NCI-H146 (cell line): ENCODE data around the gene STRIP1.

Experiments used
- DNase-seq: peaks from one replicate; lab custom pipeline; 2025; lab: John Stamatoyannopoulos, UW

Gene STRIP1

GRCh38 chr1:110034451-110035235, at the start of gene STRIP1:
TSS of gene STRIP1 (plus strand) at chr1:110034624. CDS start at chr1:110034638, 14 bp downstream.
- DNase-seq, result peak; percentile 94

- DNase-seq, result no peak
Measured at GRCh38 chr1:109985247-109986053, 49.0 kb upstream of the STRIP1 start.

- no peak for DNase-seq
Measured at GRCh38 chr1:109986054-109986444, 48.4 kb upstream of the STRIP1 start.

- DNase-seq, result no peak
Measured at GRCh38 chr1:109988349-109988914, 46.0 kb upstream of the STRIP1 start.

- DNase-seq, result no peak
Measured at GRCh38 chr1:109989506-109990301, 44.7 kb upstream of the STRIP1 start.

- no peak for DNase-seq
Measured at GRCh38 chr1:109990302-109990653, 44.1 kb upstream of the STRIP1 start.

GRCh38 chr1:109991400-109991925, 43.0 kb upstream of the STRIP1 start:
- no peak for DNase-seq

- no peak for DNase-seq
Measured at GRCh38 chr1:109993885-109994284, 40.5 kb upstream of the STRIP1 start.

- DNase-seq, result no peak
Measured at GRCh38 chr1:109994654-109995053, 39.8 kb upstream of the STRIP1 start.

- DNase-seq, result no peak
Measured at GRCh38 chr1:109995536-109995935, 38.9 kb upstream of the STRIP1 start.

GRCh38 chr1:109996476-109996875, 37.9 kb upstream of the STRIP1 start:
- no peak for DNase-seq

- no peak for DNase-seq
Measured at GRCh38 chr1:109997204-109997866, 37.1 kb upstream of the STRIP1 start.

- no peak for DNase-seq
Measured at GRCh38 chr1:109997867-109998229, 36.6 kb upstream of the STRIP1 start.

GRCh38 chr1:110002695-110003094, 31.7 kb upstream of the STRIP1 start:
- DNase-seq, result no peak

- no peak for DNase-seq
Measured at GRCh38 chr1:110003747-110004428, 30.5 kb upstream of the STRIP1 start.

GRCh38 chr1:110004583-110004982, 29.8 kb upstream of the STRIP1 start:
- peak; percentile 13 for DNase-seq

- DNase-seq, result no peak
Measured at GRCh38 chr1:110005971-110006370, 28.5 kb upstream of the STRIP1 start.

- DNase-seq, result no peak
Measured at GRCh38 chr1:110006516-110006915, 27.9 kb upstream of the STRIP1 start.

GRCh38 chr1:110007046-110007830, 27.2 kb upstream of the STRIP1 start:
- DNase-seq, result no peak

GRCh38 chr1:110008971-110009565, 25.4 kb upstream of the STRIP1 start:
- DNase-seq, result no peak
